ENCODE results near the gene DGKB. TPM values are rescaled to one million over a fixed set of nuclear protein-coding genes. Genes with fewer than 3 reads are reported as not detected.

The DGKB gene
- total RNA-seq, 1 donor from 2014 or later: 2.1 TPM

DNA sequence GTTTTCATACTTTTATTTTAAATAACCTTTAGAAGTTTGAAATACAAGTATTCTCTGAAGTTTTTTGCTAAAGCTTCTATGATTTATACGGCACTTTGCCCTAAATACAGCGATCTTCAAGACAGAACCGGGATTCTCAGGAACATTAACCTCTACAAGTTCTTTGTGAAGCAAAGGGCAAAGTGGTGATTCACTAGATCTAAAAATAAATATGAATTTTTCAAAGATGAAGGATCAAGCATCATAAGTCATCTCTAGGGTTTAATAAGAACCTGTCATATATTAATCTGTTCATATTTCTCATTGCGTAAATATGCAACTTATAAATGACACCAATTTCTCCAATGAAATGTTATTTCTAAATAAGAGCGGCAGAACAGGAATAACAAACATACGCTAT, 30.7 kb downstream of the DGKB start:
- Histone ChIP-seq H3K27ac (ENCODE audit: low read depth, low read length) (no peak overlapping the region), H3K4me1 (ENCODE audit: control insufficient read depth in 3 of 3, insufficient read depth in 3 of 3, low read length in 3 of 3) (no peaks in the 10 kb centered on the region), H3K36me3 (ENCODE audit: control insufficient read depth in 3 of 3, insufficient read depth in 3 of 3, low read length in 3 of 3) (no peaks in the 10 kb centered on the region), H3K9me3 (ENCODE audit: control insufficient read depth in 3 of 3, low read length in 3 of 3) (no peaks in the 10 kb centered on the region), H3K4me3 (ENCODE audit: low read length in 3 of 3) (no peak overlapping the region), H3K27me3 (ENCODE audit: control insufficient read depth in 3 of 3, insufficient read depth in 3 of 3, low read length in 3 of 3) (no peaks in the 10 kb centered on the region), H3K9ac (ENCODE audit: low read depth in 1 of 3, low read length in 3 of 3) (no peak overlapping the region)

DNA sequence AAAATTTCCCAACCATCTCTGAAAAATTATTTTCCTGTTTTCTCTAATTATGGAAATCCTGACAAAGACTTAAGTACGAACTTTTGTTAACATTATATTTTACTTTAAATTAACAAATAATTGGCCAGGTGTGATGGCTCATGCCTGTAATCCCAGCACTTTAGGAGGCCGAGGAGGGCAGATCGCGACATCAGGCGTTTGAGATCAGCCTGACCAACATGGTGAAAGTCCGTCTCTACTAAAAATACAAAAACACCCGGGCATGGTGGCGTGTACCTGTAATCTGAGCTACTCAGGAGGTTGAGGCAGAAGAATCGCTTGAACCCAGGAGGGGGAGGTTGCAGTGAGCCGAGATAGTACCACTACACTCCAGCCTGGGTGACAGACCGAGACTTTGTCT, 32.2 kb downstream of the DGKB start:
- no peaks in the 10 kb centered on the region for H3K4me1 ChIP-seq (ENCODE audit: control insufficient read depth in 3 of 3, insufficient read depth in 3 of 3, low read length in 3 of 3)
- no peaks in the 10 kb centered on the region for H3K36me3 ChIP-seq (ENCODE audit: control insufficient read depth in 3 of 3, insufficient read depth in 3 of 3, low read length in 3 of 3)
- no peak overlapping the region for H3K4me3 ChIP-seq (ENCODE audit: low read length in 3 of 3)
- no peaks in the 10 kb centered on the region for H3K9me3 ChIP-seq (ENCODE audit: control insufficient read depth in 3 of 3, low read length in 3 of 3)
- no peak overlapping the region for H3K9ac ChIP-seq (ENCODE audit: low read depth in 1 of 3, low read length in 3 of 3)
- H3K27me3 ChIP-seq (ENCODE audit: control insufficient read depth in 3 of 3, insufficient read depth in 3 of 3, low read length in 3 of 3): no peaks in the 10 kb centered on the region
- H3K27ac ChIP-seq (ENCODE audit: low read depth, low read length): no peak overlapping the region

DNA sequence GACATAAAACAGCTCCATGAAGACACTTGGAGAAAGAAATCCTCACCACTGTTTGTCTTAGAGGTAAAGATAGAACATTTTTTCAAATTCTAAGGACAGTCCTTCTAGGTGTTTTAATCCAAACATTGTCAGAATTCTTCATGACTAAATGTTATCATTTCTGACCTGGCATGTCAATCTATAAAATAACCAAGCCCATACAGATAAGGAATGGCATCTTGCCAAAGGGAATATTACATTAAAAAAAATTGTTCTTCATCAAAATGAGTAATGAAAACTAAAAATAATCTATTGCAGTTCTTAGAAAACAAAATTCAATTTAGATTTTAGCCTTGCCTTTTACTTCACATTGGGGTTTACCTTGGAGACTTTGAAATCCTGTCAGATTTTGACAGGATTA, 33.6 kb downstream of the DGKB start:
- H3K4me3 ChIP-seq (ENCODE audit: low read length in 3 of 3): no peak overlapping the region
- H3K27ac ChIP-seq (ENCODE audit: low read depth, low read length): no peak overlapping the region
- H3K4me1 ChIP-seq (ENCODE audit: control insufficient read depth in 3 of 3, insufficient read depth in 3 of 3, low read length in 3 of 3): no peaks in the 10 kb centered on the region
- H3K27me3 ChIP-seq (ENCODE audit: control insufficient read depth in 3 of 3, insufficient read depth in 3 of 3, low read length in 3 of 3): no peaks in the 10 kb centered on the region
- no peaks in the 10 kb centered on the region for H3K9me3 ChIP-seq (ENCODE audit: control insufficient read depth in 3 of 3, low read length in 3 of 3)
- H3K9ac ChIP-seq (ENCODE audit: low read depth in 1 of 3, low read length in 3 of 3): no peak overlapping the region
- H3K36me3 ChIP-seq (ENCODE audit: control insufficient read depth in 3 of 3, insufficient read depth in 3 of 3, low read length in 3 of 3): no peaks in the 10 kb centered on the region

DNA sequence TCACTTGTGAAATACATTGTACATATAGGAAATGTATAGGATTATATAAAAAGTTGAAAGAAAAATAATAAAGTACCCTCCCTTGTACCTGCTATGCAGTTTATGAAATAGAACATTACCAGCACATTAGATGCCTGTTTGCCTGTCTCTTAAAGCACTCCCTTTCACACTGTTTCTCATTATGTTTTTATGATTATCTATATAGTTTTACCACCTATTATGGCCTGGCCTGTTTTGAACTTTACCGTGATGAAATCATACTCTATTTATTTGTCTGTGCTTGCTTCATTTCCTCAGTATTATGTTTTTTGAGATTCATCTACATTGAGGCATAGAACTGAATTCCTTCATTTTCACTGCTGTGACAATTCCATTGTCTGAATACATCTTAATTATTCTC, 41.1 kb downstream of the DGKB start:
- Histone ChIP-seq H3K9me3 (ENCODE audit: control insufficient read depth in 3 of 3, low read length in 3 of 3) (no peaks in the 10 kb centered on the region), H3K4me1 (ENCODE audit: control insufficient read depth in 3 of 3, insufficient read depth in 3 of 3, low read length in 3 of 3) (no peaks in the 10 kb centered on the region), H3K27me3 (ENCODE audit: control insufficient read depth in 3 of 3, insufficient read depth in 3 of 3, low read length in 3 of 3) (no peaks in the 10 kb centered on the region), H3K9ac (ENCODE audit: low read depth in 1 of 3, low read length in 3 of 3) (no peak overlapping the region), H3K36me3 (ENCODE audit: control insufficient read depth in 3 of 3, insufficient read depth in 3 of 3, low read length in 3 of 3) (no peaks in the 10 kb centered on the region), H3K27ac (ENCODE audit: low read depth, low read length) (no peak overlapping the region), H3K4me3 (ENCODE audit: low read length in 3 of 3) (no peak overlapping the region)

DNA sequence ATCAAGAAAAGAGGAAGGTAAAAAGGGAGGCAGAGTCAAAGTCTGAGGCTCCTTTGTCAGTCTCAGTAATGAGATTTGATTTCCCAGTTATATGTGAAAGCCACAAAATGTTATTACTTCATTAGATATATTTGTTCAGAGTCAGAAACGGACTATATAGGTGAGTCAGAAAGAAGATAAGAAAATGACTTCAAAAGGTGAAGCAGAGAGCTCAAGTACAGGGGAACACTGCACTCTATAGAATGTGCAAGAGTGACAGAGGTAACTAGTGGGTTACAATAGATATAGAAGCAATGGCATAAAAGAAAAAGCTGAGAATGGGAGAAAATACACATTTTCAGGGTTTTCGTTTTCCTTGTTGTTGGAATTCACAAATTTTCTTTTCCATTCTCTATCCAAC, 43.3 kb downstream of the DGKB start:
- no peaks in the 10 kb centered on the region for H3K9me3 ChIP-seq (ENCODE audit: control insufficient read depth in 3 of 3, low read length in 3 of 3)
- H3K36me3 ChIP-seq (ENCODE audit: control insufficient read depth in 3 of 3, insufficient read depth in 3 of 3, low read length in 3 of 3): no peaks in the 10 kb centered on the region
- no peak overlapping the region for H3K27ac ChIP-seq (ENCODE audit: low read depth, low read length)
- no peak overlapping the region for H3K4me3 ChIP-seq (ENCODE audit: low read length in 3 of 3)
- peaks cover 0 to 3% (median 0%) of the 10 kb centered on the region in 3 donors for H3K4me1 ChIP-seq (ENCODE audit: control insufficient read depth in 3 of 3, insufficient read depth in 3 of 3, low read length in 3 of 3)
- H3K9ac ChIP-seq (ENCODE audit: low read depth in 1 of 3, low read length in 3 of 3): no peak overlapping the region
- no peaks in the 10 kb centered on the region for H3K27me3 ChIP-seq (ENCODE audit: control insufficient read depth in 3 of 3, insufficient read depth in 3 of 3, low read length in 3 of 3)

DNA sequence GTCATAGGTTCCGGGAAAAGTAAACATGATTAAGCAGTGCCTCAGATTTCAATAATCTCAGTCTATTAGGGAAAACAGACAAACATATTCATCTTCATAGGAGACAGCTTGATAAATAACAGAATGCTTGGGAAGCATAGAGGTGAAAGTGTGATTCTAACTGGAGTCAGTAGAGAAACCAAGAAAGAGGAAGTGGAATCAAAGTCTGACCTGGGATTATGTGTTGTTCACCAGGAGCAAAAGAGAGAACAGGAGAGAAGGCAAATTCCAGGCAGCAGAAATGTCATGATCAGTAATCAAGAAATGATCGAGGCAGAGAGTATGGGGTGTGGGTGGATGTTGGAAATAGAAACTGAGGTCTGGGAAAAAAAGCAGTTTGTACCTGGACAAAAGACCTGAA, 43.7 kb downstream of the DGKB start:
- Histone ChIP-seq H3K9me3 (ENCODE audit: control insufficient read depth in 3 of 3, low read length in 3 of 3) (no peaks in the 10 kb centered on the region), H3K27ac (ENCODE audit: low read depth, low read length) (no peak overlapping the region), H3K4me3 (ENCODE audit: low read length in 3 of 3) (no peak overlapping the region), H3K36me3 (ENCODE audit: control insufficient read depth in 3 of 3, insufficient read depth in 3 of 3, low read length in 3 of 3) (no peaks in the 10 kb centered on the region), H3K9ac (ENCODE audit: low read depth in 1 of 3, low read length in 3 of 3) (no peak overlapping the region), H3K27me3 (ENCODE audit: control insufficient read depth in 3 of 3, insufficient read depth in 3 of 3, low read length in 3 of 3) (no peaks in the 10 kb centered on the region), H3K4me1 (ENCODE audit: control insufficient read depth in 3 of 3, insufficient read depth in 3 of 3, low read length in 3 of 3) (peaks cover 0 to 3% (median 0%) of the 10 kb centered on the region in 3 donors)

DNA sequence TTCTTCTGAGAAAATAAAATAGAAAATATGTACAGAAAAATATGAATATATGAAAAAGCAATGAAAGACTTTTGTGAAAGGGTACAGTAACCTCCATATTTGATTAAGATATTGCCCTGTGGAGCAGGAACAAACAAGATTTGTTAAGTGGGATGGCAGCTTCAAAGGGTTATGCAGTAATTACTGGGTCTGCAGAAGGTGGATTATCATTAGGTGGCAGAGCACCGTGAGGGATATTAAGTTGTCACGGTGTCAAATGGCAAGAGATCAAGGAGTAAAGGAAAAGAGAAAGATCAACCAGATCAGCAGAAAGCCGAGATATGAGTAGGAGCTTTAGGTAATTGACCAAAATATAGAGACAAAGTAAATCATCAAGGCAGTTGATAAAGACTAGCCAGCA, 44.1 kb downstream of the DGKB start:
- H3K27me3 ChIP-seq (ENCODE audit: control insufficient read depth in 3 of 3, insufficient read depth in 3 of 3, low read length in 3 of 3): no peaks in the 10 kb centered on the region
- no peak overlapping the region for H3K4me3 ChIP-seq (ENCODE audit: low read length in 3 of 3)
- H3K9ac ChIP-seq (ENCODE audit: low read depth in 1 of 3, low read length in 3 of 3): no peak overlapping the region

DNA sequence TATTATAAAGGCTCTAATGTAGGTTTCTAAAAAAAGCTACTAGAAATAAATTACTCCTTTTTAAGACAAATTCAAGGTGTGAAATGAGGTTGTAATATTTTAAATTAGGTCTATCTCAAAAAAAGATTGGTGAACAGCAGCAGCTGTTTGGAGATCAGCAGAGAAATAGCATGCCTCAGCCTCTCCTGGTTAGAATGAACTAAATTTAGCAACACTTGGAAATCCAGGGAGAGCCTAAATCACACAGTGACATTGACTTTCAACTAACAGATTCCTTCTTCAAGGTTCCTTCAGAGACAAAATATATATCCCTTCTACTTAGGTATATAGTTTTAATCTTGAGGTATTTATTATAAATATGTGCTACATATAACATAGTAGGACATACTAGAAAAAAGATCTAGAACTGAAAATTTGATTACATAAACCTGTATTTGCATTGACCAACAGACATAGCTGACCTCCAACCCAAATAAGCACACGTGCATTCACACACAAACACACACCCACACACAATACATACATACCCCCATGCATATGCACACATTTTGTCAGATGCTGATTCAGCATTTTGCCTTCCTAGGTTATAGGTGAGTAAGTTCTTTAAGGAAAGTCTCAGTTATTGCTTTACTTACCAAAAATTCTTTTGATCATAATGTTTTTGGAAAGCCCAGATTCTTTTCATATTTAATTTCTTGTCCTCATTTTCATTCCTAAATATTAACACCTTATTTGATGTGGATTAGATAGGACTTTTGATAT, 47.3 kb downstream of the DGKB start:
- Histone ChIP-seq H3K4me1 (ENCODE audit: control insufficient read depth in 3 of 3, insufficient read depth in 3 of 3, low read length in 3 of 3) (peaks cover 0 to 3% (median 0%) of the 10 kb centered on the region in 3 donors), H3K27ac (ENCODE audit: low read depth, low read length) (peak overlapping the region; percentile 2)

More for the DNA sequence above, 44.1 kb downstream of the DGKB start:
- Histone ChIP-seq H3K4me1 (ENCODE audit: control insufficient read depth in 3 of 3, insufficient read depth in 3 of 3, low read length in 3 of 3) (peaks cover 0 to 3% (median 0%) of the 10 kb centered on the region in 3 donors), H3K27ac (ENCODE audit: low read depth, low read length) (no peak overlapping the region), H3K36me3 (ENCODE audit: control insufficient read depth in 3 of 3, insufficient read depth in 3 of 3, low read length in 3 of 3) (no peaks in the 10 kb centered on the region), H3K9me3 (ENCODE audit: control insufficient read depth in 3 of 3, low read length in 3 of 3) (no peaks in the 10 kb centered on the region)

DNA sequence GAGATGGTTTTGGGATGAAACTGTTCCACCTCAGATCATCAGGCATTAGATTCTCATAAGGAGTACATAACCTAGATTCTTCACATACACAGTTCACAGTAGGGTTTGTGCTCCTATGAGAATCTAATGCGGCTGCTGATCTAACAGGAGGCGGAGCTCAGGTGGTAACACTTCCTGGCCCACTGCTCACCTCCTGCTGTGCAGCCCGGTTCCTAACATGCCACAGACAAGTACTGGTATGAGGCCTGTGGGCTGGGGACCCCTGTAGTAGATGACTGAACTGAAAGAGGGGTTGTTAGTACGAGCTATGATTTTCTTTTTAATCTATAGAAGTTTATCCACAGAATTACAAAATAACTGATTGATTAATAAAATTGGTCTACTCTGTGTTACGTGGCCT, 48.1 kb downstream of the DGKB start:
- no peak overlapping the region for H3K27ac ChIP-seq (ENCODE audit: low read depth, low read length)
- H3K9me3 ChIP-seq (ENCODE audit: control insufficient read depth in 3 of 3, low read length in 3 of 3): no peaks in the 10 kb centered on the region
- H3K4me1 ChIP-seq (ENCODE audit: control insufficient read depth in 3 of 3, insufficient read depth in 3 of 3, low read length in 3 of 3): peaks cover 0 to 3% (median 0%) of the 10 kb centered on the region in 3 donors
- H3K4me3 ChIP-seq (ENCODE audit: low read length in 3 of 3): no peak overlapping the region
- H3K27me3 ChIP-seq (ENCODE audit: control insufficient read depth in 3 of 3, insufficient read depth in 3 of 3, low read length in 3 of 3): no peaks in the 10 kb centered on the region
- no peak overlapping the region for H3K9ac ChIP-seq (ENCODE audit: low read depth in 1 of 3, low read length in 3 of 3)
- no peaks in the 10 kb centered on the region for H3K36me3 ChIP-seq (ENCODE audit: control insufficient read depth in 3 of 3, insufficient read depth in 3 of 3, low read length in 3 of 3)

More for the DNA sequence above, 47.3 kb downstream of the DGKB start:
- H3K36me3 ChIP-seq (ENCODE audit: control insufficient read depth in 3 of 3, insufficient read depth in 3 of 3, low read length in 3 of 3): no peaks in the 10 kb centered on the region
- H3K27me3 ChIP-seq (ENCODE audit: control insufficient read depth in 3 of 3, insufficient read depth in 3 of 3, low read length in 3 of 3): no peaks in the 10 kb centered on the region
- H3K9me3 ChIP-seq (ENCODE audit: control insufficient read depth in 3 of 3, low read length in 3 of 3): no peaks in the 10 kb centered on the region
- no peak overlapping the region for H3K9ac ChIP-seq (ENCODE audit: low read depth in 1 of 3, low read length in 3 of 3)
- H3K4me3 ChIP-seq (ENCODE audit: low read length in 3 of 3): no peak overlapping the region

DNA sequence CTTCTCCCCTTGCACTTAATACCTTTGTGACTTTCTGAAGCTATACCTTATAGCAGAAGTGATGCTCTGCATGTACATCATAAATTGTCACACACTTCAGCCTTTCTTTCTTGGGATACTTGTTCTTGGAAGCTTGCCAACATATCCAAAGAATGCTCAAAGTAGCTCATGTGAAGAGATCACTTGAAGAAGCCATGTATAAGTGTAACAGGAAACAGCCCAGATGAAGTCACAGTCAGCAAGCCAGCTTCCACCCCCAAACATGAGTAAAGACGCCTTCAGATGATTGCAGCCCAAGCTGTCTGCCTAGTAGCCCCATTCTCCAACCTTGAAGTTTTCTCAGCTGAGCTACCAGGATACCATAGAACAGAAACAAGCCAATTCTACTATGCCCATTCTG, 50.9 kb downstream of the DGKB start:
- Histone ChIP-seq H3K4me1 (ENCODE audit: control insufficient read depth in 3 of 3, insufficient read depth in 3 of 3, low read length in 3 of 3) (peaks cover 0 to 3% (median 0%) of the 10 kb centered on the region in 3 donors), H3K27me3 (ENCODE audit: control insufficient read depth in 3 of 3, insufficient read depth in 3 of 3, low read length in 3 of 3) (no peaks in the 10 kb centered on the region), H3K9me3 (ENCODE audit: control insufficient read depth in 3 of 3, low read length in 3 of 3) (no peaks in the 10 kb centered on the region), H3K9ac (ENCODE audit: low read depth in 1 of 3, low read length in 3 of 3) (no peak overlapping the region), H3K27ac (ENCODE audit: low read depth, low read length) (no peak overlapping the region), H3K4me3 (ENCODE audit: low read length in 3 of 3) (no peak overlapping the region), H3K36me3 (ENCODE audit: control insufficient read depth in 3 of 3, insufficient read depth in 3 of 3, low read length in 3 of 3) (no peaks in the 10 kb centered on the region)
